ENCODE results near the gene TRIM71.
"Not testable (repeated sequence)": the region's sequence is repeated elsewhere in the genome, so short reads cannot be mapped to it uniquely, and the experiment has no call there.

The TRIM71 gene

GRCh38 chr3:32844322-32844654, 26.5 kb downstream of the TRIM71 start:
- DNase-seq, result no peak

GRCh38 chr3:32844914-32845313, 27.1 kb downstream of the TRIM71 start:
- DNase-seq, result no peak

GRCh38 chr3:32845546-32845945, 27.7 kb downstream of the TRIM71 start:
- not testable (repeated sequence) for DNase-seq

DNA sequence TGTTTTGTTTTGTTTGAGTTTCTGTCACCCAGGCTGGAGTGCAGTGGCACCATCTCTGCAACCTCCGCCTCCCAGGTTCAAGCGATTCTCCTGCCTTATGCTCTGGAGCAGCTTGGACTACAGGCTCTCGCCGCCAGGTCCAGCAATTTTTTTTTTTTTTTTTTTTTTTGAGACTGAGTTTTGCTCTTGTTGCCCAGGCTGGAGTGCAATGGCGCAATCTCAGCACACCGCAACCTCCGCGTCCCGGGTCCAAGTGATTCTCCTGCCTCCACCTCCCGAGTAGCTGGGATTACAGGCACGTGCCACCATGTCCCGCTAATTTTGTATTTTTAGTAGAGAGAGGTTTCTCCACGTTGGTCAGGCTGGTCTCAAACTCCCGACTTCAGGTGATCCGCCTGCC, 29.2 kb downstream of the TRIM71 start:
- not testable (repeated sequence) for DNase-seq

DNA sequence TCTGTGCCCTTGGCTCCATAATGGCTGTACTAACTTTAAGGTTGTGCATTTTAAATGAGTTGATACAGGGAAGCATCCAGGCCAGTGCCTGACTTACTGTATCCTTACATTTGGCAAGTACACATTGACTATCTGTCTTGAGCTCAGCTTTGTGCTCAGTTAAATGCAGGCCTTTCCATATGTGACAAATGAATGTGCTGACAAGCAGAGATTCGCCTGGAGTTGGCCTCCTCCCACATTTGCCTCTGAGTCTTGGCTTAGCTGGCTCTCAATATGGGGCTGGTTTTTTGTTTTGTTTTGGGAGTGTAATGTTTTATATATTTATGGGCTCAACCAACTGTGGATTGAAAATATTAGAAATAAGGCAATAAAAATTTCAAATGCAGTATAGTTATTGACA, 29.7 kb downstream of the TRIM71 start:
- DNase-seq, result no peak

DNA sequence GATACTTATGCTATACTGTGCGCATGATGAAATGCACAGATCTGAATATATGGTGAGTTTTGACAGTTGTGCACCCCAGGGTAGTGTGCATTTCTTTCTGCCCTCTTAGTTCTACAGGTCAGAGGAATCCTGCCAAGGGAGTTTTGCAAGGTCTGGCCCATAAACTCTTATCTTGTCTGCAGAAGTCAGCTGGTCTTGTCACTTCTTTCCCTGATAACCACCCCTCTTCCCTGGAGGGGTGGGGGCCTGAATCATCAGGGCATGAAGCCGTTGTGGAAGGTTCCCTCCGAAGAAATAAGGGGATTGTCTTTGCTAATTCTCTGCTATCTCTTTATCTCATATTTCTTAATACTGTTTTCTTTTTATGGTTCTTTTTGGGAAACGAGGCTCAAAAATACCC, 30.4 kb downstream of the TRIM71 start:
- no peak for DNase-seq

DNA sequence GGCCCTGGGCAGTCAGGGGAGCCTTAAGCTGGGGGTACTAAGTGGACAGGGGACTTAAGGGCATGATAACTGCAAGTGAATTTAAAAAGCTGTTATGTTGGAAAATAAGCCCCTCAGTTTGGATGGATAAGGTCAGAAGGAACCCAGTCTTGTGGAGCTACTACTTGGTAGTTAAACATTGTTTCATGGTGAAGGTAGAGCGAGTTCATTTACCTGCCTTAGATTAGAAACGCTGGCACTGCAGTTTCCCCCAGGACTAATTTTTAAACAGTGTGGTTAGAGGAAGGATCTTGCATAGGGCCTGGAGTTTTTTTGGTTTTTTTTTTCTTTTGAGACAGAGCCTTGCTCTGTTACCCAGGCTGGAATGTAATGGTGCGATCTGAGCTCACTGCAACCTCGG, 31.2 kb downstream of the TRIM71 start:
- no peak for DNase-seq

DNA sequence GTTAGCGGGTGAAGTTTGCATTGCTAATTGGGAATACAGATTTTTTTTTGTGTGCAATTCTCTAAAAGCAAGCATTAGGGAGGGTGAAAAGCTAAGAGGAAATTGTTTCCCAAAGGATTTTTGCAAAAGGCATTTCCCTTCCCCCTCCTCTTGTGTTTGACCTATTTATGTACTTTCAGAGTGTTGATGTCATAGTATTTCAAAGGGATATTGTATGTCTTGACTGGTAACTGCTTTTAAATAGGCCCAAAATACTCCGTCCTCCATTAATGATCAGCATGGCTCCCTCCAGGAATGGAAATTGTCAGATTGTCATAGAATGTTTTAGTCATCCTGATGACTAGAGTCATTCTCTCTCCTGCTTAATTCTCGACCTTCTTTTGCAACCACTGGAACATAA, 32.4 kb downstream of the TRIM71 start:
- DNase-seq, result no peak

DNA sequence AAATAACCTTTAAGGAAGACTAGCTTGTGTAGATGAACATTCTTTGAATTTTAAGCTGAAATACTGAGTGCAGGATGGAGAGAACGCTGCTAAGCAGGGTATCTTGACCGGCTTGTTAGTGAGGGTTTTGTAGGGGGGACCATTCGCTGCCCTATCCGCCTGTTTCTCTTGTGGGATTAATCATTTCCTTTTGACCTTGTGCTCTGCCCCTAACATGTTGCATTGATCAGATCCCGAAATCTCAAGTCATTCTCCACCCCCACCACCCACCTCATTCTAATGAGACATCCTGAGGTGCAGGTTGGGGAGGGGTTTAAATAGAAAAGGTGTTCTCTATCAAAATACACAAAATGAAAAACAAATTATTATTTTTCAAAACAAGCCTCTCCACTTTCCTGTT, 32.8 kb downstream of the TRIM71 start:
- no peak for DNase-seq

- DNase-seq, result no peak
These were observed 34.3 kb downstream of the TRIM71 start for GRCh38 chr3:32852146-32852545.

- DNase-seq, result no peak
These were observed 37.7 kb downstream of the TRIM71 start for GRCh38 chr3:32855350-32855953.

GRCh38 chr3:32856355-32856889, 38.6 kb downstream of the TRIM71 start:
- DNase-seq, result no peak

GRCh38 chr3:32856901-32857507, 39.2 kb downstream of the TRIM71 start:
- no peak for DNase-seq

GRCh38 chr3:32857921-32858320, 40.1 kb downstream of the TRIM71 start:
- DNase-seq, result no peak

GRCh38 chr3:32859604-32860237, 41.9 kb downstream of the TRIM71 start:
- DNase-seq, result no peak

- DNase-seq, result no peak
These were observed 42.7 kb downstream of the TRIM71 start for GRCh38 chr3:32860499-32860898.

GRCh38 chr3:32861681-32862080, 43.9 kb downstream of the TRIM71 start:
- no peak for DNase-seq

GRCh38 chr3:32862247-32862935, 44.6 kb downstream of the TRIM71 start:
- DNase-seq, result no peak

- no peak for DNase-seq
These were observed 45.2 kb downstream of the TRIM71 start for GRCh38 chr3:32862936-32863487.

- no peak for DNase-seq
These were observed 47.6 kb downstream of the TRIM71 start for GRCh38 chr3:32865383-32865782.

GRCh38 chr3:32866533-32866932, 48.7 kb downstream of the TRIM71 start:
- DNase-seq, result no peak

DNA sequence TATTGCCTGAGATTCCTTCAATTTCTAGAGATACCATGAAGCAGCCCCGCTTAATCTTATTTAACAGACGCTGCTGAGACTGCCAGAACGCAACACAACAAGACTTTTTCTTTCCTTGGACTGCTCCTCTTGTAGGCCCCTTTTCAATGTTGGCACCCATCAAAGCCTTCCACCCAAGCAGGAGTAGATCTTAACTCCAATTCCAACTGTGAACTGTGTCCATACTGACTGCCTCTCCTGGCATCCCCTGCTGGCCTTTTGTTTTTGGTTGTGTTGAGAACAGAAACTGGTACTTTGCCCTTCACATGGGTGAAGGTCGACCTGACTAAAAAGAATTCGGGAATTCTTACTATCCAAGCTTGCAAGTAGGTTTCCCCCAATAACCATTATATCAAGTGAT, 50.2 kb downstream of the TRIM71 start:
- no peak for DNase-seq

DNA sequence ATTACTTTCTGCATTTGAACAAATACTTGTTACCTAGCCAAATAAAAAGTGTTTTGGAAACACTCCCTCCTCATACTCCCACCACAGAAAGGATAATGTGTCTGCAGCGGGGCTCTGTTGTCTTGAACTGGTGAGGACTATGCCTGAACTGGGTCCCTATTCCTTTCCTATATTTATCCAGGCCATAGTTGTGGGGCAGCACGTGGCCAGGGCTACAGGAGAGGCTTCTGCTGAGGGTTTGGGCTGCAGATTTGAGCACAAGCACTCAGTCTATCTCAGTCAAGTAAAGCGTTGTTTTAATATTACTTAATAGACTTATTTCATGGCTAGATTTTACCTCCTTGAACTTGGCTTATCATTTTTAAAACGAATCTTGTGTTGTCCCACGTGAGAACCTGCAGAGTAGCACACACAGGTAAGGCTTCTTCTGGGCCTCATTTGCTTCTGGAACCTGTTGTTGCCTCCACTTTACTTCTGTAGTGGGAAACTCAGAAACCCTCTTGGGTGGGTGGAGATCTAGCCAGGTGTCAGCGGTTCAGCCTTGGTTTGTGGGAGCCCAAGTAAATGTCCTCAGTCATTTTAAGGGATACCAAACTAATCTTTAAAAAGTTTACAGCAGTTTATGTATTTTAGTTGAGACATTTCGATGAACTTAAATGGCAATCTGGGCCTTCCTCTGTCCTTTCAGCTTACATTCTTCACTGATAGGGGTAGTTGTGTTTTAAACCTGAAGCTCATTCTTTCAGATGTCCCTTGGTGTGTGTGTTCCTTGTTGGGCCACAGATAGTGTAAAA, 51.1 kb downstream of the TRIM71 start:
- no peak for DNase-seq

Measured in NCI-H524 (cell line).